ENCODE measurements around the gene COG5. TPM values are rescaled to one million over a fixed set of nuclear protein-coding genes. Genes with fewer than 3 reads are reported as not detected.

Gene COG5
- total RNA-seq, 1 experiment from 2014 or later = 23.6 TPM

DNA sequence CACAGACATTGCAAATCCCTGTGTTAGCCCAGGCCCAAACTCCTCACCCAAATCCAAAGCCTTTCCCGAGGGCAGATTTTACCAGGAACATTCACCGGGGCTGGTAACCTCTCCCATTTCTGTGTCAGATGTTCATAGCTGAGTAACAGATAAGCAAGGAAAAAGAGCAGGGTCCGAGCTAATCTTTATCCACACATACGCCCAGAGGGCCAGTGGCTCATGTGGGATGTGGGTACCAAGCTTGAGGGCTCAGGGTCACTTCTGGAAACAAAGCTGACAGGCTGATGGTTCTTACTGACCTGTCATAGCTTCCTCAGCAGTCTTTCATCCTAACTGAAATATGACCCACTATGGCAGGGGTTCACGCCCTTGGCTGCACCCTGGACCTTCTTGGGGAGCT, 355.2 kb downstream of the COG5 start:
- CTCF ChIA-PET = no interaction called here
- H3K4me1 Mint-ChIP-seq (ENCODE audit: low read depth, unreplicated experiment) = no peaks in the 10 kb centered on the region
- BruUV-seq (replicated peaks) = no TSS peak
- TF ChIP-seq, protein P1, sequence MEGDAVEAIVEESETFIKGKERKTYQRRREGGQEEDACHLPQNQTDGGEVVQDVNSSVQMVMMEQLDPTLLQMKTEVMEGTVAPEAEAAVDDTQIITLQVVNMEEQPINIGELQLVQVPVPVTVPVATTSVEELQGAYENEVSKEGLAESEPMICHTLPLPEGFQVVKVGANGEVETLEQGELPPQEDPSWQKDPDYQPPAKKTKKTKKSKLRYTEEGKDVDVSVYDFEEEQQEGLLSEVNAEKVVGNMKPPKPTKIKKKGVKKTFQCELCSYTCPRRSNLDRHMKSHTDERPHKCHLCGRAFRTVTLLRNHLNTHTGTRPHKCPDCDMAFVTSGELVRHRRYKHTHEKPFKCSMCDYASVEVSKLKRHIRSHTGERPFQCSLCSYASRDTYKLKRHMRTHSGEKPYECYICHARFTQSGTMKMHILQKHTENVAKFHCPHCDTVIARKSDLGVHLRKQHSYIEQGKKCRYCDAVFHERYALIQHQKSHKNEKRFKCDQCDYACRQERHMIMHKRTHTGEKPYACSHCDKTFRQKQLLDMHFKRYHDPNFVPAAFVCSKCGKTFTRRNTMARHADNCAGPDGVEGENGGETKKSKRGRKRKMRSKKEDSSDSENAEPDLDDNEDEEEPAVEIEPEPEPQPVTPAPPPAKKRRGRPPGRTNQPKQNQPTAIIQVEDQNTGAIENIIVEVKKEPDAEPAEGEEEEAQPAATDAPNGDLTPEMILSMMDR (IDR thresholded peaks at IDR 0.05; ENCODE audit: unreplicated experiment) = no peak
- H3K4me3 Mint-ChIP-seq (ENCODE audit: low read depth, unreplicated experiment) = no peak overlapping the region
- no peak for DNase-seq
- no peaks in the 10 kb centered on the region for H3K27me3 Mint-ChIP-seq (ENCODE audit: unreplicated experiment)
- H3K36me3 Mint-ChIP-seq (ENCODE audit: insufficient read depth, unreplicated experiment) = peaks cover 7% of the 10 kb centered on the region
- intact Hi-C loops (cut with micrococcal nuclease; ENCODE audit: unreplicated experiment) = loop anchor here (10.0 kb wide), 1 partner anchor 666 kb away; no protein-coding TSS in a partner anchor
- H3K27ac Mint-ChIP-seq (ENCODE audit: unreplicated experiment) = no peak overlapping the region
- no peaks in the 10 kb centered on the region for H3K9me3 Mint-ChIP-seq (ENCODE audit: low read depth, unreplicated experiment)

DNA sequence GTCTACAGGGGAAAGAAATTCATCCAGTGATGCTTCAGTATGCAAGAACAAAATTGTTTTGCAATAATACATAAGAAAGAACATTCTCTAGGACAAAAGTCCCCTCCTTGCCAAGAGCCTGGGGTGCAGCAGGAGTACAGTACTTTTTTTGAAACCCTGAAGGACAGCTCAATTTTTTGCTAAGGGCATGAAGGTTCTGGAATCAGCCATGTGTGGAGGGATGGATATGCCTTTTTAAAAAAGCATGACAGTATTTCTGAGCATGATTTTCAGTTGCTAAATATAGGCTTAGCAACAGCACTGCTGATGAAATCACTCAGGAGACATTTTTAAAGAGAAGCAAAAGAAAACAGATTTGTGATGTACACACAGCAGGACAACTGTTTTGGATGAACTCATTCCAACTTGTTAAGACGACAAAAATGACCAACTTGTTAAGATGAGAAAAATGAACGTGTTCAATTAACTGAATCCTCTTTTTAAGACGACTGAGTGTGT, 355.6 kb downstream of the COG5 start:
- CTCF ChIA-PET = no interaction called here
- H3K27me3 Mint-ChIP-seq (ENCODE audit: unreplicated experiment) = no peaks in the 10 kb centered on the region
- H3K36me3 Mint-ChIP-seq (ENCODE audit: insufficient read depth, unreplicated experiment) = peaks cover 7% of the 10 kb centered on the region
- H3K9me3 Mint-ChIP-seq (ENCODE audit: low read depth, unreplicated experiment) = no peaks in the 10 kb centered on the region
- TF ChIP-seq, protein P1 (IDR thresholded peaks at IDR 0.05; ENCODE audit: unreplicated experiment) = no peak
- H3K4me3 Mint-ChIP-seq (ENCODE audit: low read depth, unreplicated experiment) = no peak overlapping the region
- intact Hi-C loops (cut with micrococcal nuclease; ENCODE audit: unreplicated experiment) = loop anchor here (10.0 kb wide), 1 partner anchor 667 kb away; no protein-coding TSS in a partner anchor
- H3K27ac Mint-ChIP-seq (ENCODE audit: unreplicated experiment) = no peak overlapping the region
- H3K4me1 Mint-ChIP-seq (ENCODE audit: low read depth, unreplicated experiment) = no peaks in the 10 kb centered on the region
- BruUV-seq (replicated peaks) = no TSS peak
- no peak for DNase-seq

DNA sequence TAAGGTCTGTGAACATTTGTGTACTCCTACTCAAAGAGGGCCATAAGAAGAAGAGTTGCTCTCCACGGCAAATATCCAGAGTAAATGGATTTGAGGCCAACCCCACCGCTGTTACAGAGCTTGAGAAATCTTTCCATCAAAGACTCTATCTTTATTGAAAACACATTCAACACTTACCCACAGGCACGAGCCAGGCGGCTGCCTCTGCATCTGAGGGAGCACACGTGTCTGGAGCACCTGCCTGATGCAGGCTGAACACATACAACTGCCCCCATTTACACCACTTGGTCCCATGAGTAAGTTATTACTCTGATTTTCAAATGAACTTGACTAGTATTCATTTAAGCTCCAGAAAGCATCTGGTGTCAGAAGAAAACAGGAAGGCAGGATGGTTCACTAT, 356.3 kb downstream of the COG5 start:
- H3K27ac Mint-ChIP-seq (ENCODE audit: unreplicated experiment) = no peak overlapping the region
- CTCF ChIA-PET = no interaction called here
- H3K9me3 Mint-ChIP-seq (ENCODE audit: low read depth, unreplicated experiment) = no peaks in the 10 kb centered on the region
- no peaks in the 10 kb centered on the region for H3K27me3 Mint-ChIP-seq (ENCODE audit: unreplicated experiment)
- TF ChIP-seq, protein P1 (IDR thresholded peaks at IDR 0.05; ENCODE audit: unreplicated experiment) = no peak
- no peak overlapping the region for H3K4me3 Mint-ChIP-seq (ENCODE audit: low read depth, unreplicated experiment)
- intact Hi-C loops (cut with micrococcal nuclease; ENCODE audit: unreplicated experiment) = loop anchor here (10.0 kb wide), 1 partner anchor 667 kb away; no protein-coding TSS in a partner anchor
- no peaks in the 10 kb centered on the region for H3K4me1 Mint-ChIP-seq (ENCODE audit: low read depth, unreplicated experiment)
- no peak for DNase-seq
- peaks cover 7% of the 10 kb centered on the region for H3K36me3 Mint-ChIP-seq (ENCODE audit: insufficient read depth, unreplicated experiment)
- BruUV-seq (replicated peaks) = no TSS peak

GRCh38 chr7:107206706-107207105, 357.0 kb downstream of the COG5 start:
- Mint-ChIP-seq H3K36me3 (ENCODE audit: insufficient read depth, unreplicated experiment) (peaks cover 7% of the 10 kb centered on the region), H3K4me3 (ENCODE audit: low read depth, unreplicated experiment) (no peak overlapping the region), H3K4me1 (ENCODE audit: low read depth, unreplicated experiment) (no peaks in the 10 kb centered on the region), H3K9me3 (ENCODE audit: low read depth, unreplicated experiment) (no peaks in the 10 kb centered on the region), H3K27me3 (ENCODE audit: unreplicated experiment) (no peaks in the 10 kb centered on the region), H3K27ac (ENCODE audit: unreplicated experiment) (no peak overlapping the region)
- CTCF ChIA-PET = no interaction called here
- intact Hi-C loops (cut with micrococcal nuclease; ENCODE audit: unreplicated experiment) = loop anchor here (10.0 kb wide), 1 partner anchor 668 kb away; no protein-coding TSS in a partner anchor
- TF ChIP-seq, protein P1 (IDR thresholded peaks at IDR 0.05; ENCODE audit: unreplicated experiment) = no peak
- BruUV-seq (replicated peaks) = no TSS peak
- no peak for DNase-seq

Measured in Calu3 (cell line).